IMR-90 (cell line): ENCODE data around the gene BCS1L.

ENCODE experiments used
- CEBPB ChIP-seq: IDR thresholded peaks from 2 replicates; pipeline ENCODE4 v1.6.1; 2012; ENCODE audit warnings: low read depth, low read length, improper control_type of control experiment
- CTCF ChIP-seq: conservative IDR thresholded peaks from 2 replicates; pipeline ENCODE4 v1.5.1; 2012; ENCODE audit warnings: mild to moderate bottlenecking, low read depth, low read length, improper control_type of control experiment
- POLR2A ChIP-seq: IDR thresholded peaks from 2 replicates; pipeline ENCODE4 v1.6.1; 2012; ENCODE audit warnings: mild to moderate bottlenecking, low read depth, low read length
- RAD21 ChIP-seq: IDR thresholded peaks from 2 replicates; pipeline ENCODE4 v1.6.1; 2012; ENCODE audit warnings: low read length, improper control_type of control experiment

GRCh38 chr2:218664653-218665052, 5.2 kb downstream of the BCS1L start:
- TF ChIP-seq POLR2A: no peak
- TF ChIP-seq CTCF: no peak
- TF ChIP-seq RAD21: no peak
- TF ChIP-seq CEBPB: no peak
